LNCaP clone FGC (cell line): Measurements from ENCODE around the gene EPB41L4A.

Experiments
- DNase-seq: peaks from one replicate; pipeline ENCODE4 v3.0.0-alpha.2; 2011; ENCODE audit warnings: low read depth
- H3K4me3 ChIP-seq: 2 replicates; pipeline ENCODE4 v1.5.1; 2011; ENCODE audit warnings: mild to moderate bottlenecking, low read depth, low read length, control low read depth
- TF ChIP-seq, protein P1 (sequence below): IDR thresholded peaks from 2 replicates; pipeline ENCODE4 v1.5.1; 2012; ENCODE audit warnings: mild to moderate bottlenecking; ENCODE audit not compliant: control insufficient read depth, insufficient read depth; ENCODE audit errors: extremely low read depth

Gene EPB41L4A

DNA sequence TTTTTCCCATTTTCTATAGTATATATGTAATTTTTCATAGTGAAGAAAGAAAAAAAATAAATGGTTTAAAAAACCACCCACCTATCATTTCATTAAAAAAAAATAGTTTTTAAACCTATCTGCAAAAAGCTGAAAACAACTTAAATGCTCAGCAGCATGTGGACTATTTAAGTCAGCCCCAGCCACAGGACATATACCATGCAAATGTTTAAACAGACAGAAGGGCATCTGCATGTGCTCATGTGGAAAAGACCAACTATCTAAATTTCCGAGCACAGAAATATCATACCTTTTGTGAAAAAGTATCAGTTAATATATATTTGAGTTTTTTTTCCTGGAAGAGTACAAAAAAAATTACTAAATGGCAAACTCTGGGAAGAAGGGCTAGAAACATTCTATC is 143.4 kb downstream of the EPB41L4A start:
- DNase-seq = no peak
- H3K4me3 ChIP-seq = no peak overlapping the region
- TF ChIP-seq, protein P1, sequence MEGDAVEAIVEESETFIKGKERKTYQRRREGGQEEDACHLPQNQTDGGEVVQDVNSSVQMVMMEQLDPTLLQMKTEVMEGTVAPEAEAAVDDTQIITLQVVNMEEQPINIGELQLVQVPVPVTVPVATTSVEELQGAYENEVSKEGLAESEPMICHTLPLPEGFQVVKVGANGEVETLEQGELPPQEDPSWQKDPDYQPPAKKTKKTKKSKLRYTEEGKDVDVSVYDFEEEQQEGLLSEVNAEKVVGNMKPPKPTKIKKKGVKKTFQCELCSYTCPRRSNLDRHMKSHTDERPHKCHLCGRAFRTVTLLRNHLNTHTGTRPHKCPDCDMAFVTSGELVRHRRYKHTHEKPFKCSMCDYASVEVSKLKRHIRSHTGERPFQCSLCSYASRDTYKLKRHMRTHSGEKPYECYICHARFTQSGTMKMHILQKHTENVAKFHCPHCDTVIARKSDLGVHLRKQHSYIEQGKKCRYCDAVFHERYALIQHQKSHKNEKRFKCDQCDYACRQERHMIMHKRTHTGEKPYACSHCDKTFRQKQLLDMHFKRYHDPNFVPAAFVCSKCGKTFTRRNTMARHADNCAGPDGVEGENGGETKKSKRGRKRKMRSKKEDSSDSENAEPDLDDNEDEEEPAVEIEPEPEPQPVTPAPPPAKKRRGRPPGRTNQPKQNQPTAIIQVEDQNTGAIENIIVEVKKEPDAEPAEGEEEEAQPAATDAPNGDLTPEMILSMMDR = no peak

- H3K4me3 ChIP-seq = no peak overlapping the region
- DNase-seq = no peak
- TF ChIP-seq, protein P1 = no peak
Measured at GRCh38 chr5:112270299-112271293, 148.5 kb downstream of the EPB41L4A start.

DNA sequence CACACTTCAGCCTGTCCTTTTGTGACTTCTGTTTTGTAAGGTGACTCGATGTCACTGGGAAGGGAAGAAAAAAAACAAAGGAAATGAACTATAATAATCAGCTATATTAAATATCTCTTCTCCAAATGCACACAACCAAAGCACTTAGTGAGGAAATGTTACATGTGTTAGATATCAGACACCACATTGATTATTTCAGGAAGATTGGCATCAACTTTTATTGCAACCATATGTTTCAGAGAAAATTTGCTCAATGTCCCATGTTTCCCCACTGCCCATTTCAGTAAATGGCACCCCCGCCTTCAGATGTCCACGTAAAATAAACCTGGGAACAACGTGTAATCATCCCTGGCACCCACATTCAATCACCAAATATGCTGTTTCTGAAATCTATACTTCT is 151.8 kb downstream of the EPB41L4A start:
- no peak overlapping the region for H3K4me3 ChIP-seq
- TF ChIP-seq, protein P1 = no peak
- no peak for DNase-seq

DNA sequence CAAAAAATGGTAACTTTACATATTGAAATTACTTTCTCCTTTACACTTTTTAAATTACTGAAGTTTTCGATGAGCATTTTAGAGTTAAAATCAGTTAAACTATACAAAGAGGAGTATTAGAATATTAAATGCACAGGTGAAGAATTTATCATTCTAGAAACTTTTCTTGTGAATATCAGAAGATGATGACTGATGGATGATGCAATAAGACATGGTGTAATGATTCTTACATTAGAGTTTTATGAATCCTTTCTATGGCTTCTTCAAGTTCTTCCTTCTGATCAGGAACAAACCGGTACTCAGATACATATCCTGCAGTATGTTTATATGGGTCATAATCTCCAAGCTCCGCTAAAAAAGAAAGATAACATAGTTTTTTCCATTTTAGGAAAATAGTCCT is 154.4 kb downstream of the EPB41L4A start:
- TF ChIP-seq, protein P1 = no peak

DNA sequence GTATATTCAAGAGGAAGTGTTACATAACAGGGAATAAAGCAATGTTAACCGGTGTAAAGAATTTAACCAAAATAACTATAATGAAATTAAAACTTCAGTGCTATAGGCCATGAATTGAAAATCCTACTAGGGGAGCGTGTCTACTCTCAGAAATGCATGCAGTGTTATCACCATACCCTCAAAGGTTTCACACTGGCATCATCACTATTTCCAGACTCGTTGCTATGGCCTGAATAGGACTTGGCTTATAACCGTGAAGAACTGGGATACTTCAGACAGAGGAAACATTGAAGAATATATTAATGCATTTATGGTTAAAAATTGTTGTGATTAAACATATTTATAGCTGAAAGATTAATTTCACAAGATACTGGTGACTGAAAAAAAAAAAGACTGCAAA is 154.9 kb downstream of the EPB41L4A start:
- no peak for DNase-seq
- H3K4me3 ChIP-seq = no peak overlapping the region
- TF ChIP-seq, protein P1 = no peak

More for the DNA sequence above, 154.4 kb downstream of the EPB41L4A start:
- H3K4me3 ChIP-seq = no peak overlapping the region
- DNase-seq = no peak

- no peak overlapping the region for H3K4me3 ChIP-seq
- no peak for DNase-seq
- TF ChIP-seq, protein P1 = no peak
Measured at GRCh38 chr5:112263469-112263868, 155.6 kb downstream of the EPB41L4A start.

GRCh38 chr5:112258571-112258970 is 160.5 kb downstream of the EPB41L4A start:
- no peak overlapping the region for H3K4me3 ChIP-seq
- TF ChIP-seq, protein P1 = no peak
- DNase-seq = no peak
